ENCODE results near the gene ULK1.

The ULK1 gene

GRCh38 chr12:131928711-131929580, 34.5 kb downstream of the ULK1 start, which contains the start of gene PUS1:
Gene PUS1, plus strand, starts transcription at chr12:131929276. Its CDS starts 447 bp downstream, at chr12:131929723.
- WGBS (ENCODE audit: extremely low coverage, insufficient coverage, low lambda C conversion rate) = no CpG with 5 or more reads among the region's 84 CpGs
- Histone ChIP-seq H3K79me2 (ENCODE audit: control insufficient read depth, insufficient read depth, low read length) (peaks cover 14% of the 10 kb centered on the region), H2BK120ac (ENCODE audit: low read depth, low read length) (no peak within 1 kb of the TSS), H3K36me3 (ENCODE audit: control insufficient read depth, insufficient read depth, low read length) (peaks cover 9% of the 10 kb centered on the region), H3K79me1 (ENCODE audit: low read length) (peaks cover 5% of the 10 kb centered on the region), H2BK15ac (replicated peaks; ENCODE audit: low read depth) (no peak within 1 kb of the TSS), H3K27me3 (ENCODE audit: insufficient read depth, low read length, poor library complexity) (no peaks in the 10 kb centered on the region), H3K27ac (ENCODE audit: low read depth, low read length) (peak within 1 kb of the TSS; percentile 80), H3K4me3 (ENCODE audit: low read length) (peak within 1 kb of the TSS; percentile 89), H3K4ac (ENCODE audit: low read depth, low read length) (peak within 1 kb of the TSS; percentile 74), H3K23ac (ENCODE audit: low read length) (peak within 1 kb of the TSS; percentile 80), H3K56ac (ENCODE audit: low read length) (peak within 1 kb of the TSS; percentile 95), H2BK5ac (ENCODE audit: low read length) (no peak within 1 kb of the TSS), H4K8ac (ENCODE audit: low read depth, low read length) (no peak within 1 kb of the TSS), H2AK5ac (ENCODE audit: low read length) (no peak within 1 kb of the TSS), H3K18ac (ENCODE audit: low read length) (peak within 1 kb of the TSS; percentile 97), H4K5ac (ENCODE audit: low read length) (no peak within 1 kb of the TSS), H3K9ac (ENCODE audit: low read length) (peak within 1 kb of the TSS; percentile 89), H3K4me2 (ENCODE audit: low read length) (peak within 1 kb of the TSS; percentile 95), H3K4me1 (ENCODE audit: control insufficient read depth, low read depth, low read length) (no peaks in the 10 kb centered on the region)
- peak; percentile 97 for DNase-seq

GRCh38 chr12:131929581-131930456, 35.4 kb downstream of the ULK1 start:
- Histone ChIP-seq H3K27ac (ENCODE audit: low read depth, low read length) (no peak overlapping the region), H3K4ac (ENCODE audit: low read depth, low read length) (peak overlapping the region; percentile 74), H3K4me2 (ENCODE audit: low read length) (peak overlapping the region; percentile 95), H3K4me1 (ENCODE audit: control insufficient read depth, low read depth, low read length) (no peaks in the 10 kb centered on the region), H2BK120ac (ENCODE audit: low read depth, low read length) (no peak overlapping the region), H2BK15ac (replicated peaks; ENCODE audit: low read depth) (no peak overlapping the region), H3K23ac (ENCODE audit: low read length) (peak overlapping the region; percentile 59), H3K4me3 (ENCODE audit: low read length) (peak overlapping the region; percentile 89), H3K56ac (ENCODE audit: low read length) (peak overlapping the region; percentile 91), H3K79me1 (ENCODE audit: low read length) (peaks cover 5% of the 10 kb centered on the region), H4K8ac (ENCODE audit: low read depth, low read length) (no peak overlapping the region), H3K79me2 (ENCODE audit: control insufficient read depth, insufficient read depth, low read length) (peaks cover 14% of the 10 kb centered on the region), H3K27me3 (ENCODE audit: insufficient read depth, low read length, poor library complexity) (no peaks in the 10 kb centered on the region), H3K9ac (ENCODE audit: low read length) (peak overlapping the region; percentile 89), H3K18ac (ENCODE audit: low read length) (peak overlapping the region; percentile 54), H4K5ac (ENCODE audit: low read length) (no peak overlapping the region), H2AK5ac (ENCODE audit: low read length) (no peak overlapping the region), H2BK5ac (ENCODE audit: low read length) (no peak overlapping the region), H3K36me3 (ENCODE audit: control insufficient read depth, insufficient read depth, low read length) (peaks cover 11% of the 10 kb centered on the region)
- DNase-seq = peak; percentile 42
- no CpG with 5 or more reads among the region's 87 CpGs for WGBS (ENCODE audit: extremely low coverage, insufficient coverage, low lambda C conversion rate)

GRCh38 chr12:131930510-131930909, 36.1 kb downstream of the ULK1 start:
- H3K56ac ChIP-seq (ENCODE audit: low read length) = peak overlapping the region; percentile 91
- WGBS (ENCODE audit: extremely low coverage, insufficient coverage, low lambda C conversion rate) = no CpG with 5 or more reads among the region's 9 CpGs
- no peak overlapping the region for H2AK5ac ChIP-seq (ENCODE audit: low read length)
- no peak overlapping the region for H4K5ac ChIP-seq (ENCODE audit: low read length)
- H2BK120ac ChIP-seq (ENCODE audit: low read depth, low read length) = no peak overlapping the region
- peak overlapping the region; percentile 89 for H3K9ac ChIP-seq (ENCODE audit: low read length)
- H3K79me2 ChIP-seq (ENCODE audit: control insufficient read depth, insufficient read depth, low read length) = peaks cover 14% of the 10 kb centered on the region
- H3K36me3 ChIP-seq (ENCODE audit: control insufficient read depth, insufficient read depth, low read length) = peaks cover 11% of the 10 kb centered on the region
- no peak overlapping the region for H4K8ac ChIP-seq (ENCODE audit: low read depth, low read length)
- H2BK5ac ChIP-seq (ENCODE audit: low read length) = no peak overlapping the region
- DNase-seq = no peak
- peak overlapping the region; percentile 59 for H3K23ac ChIP-seq (ENCODE audit: low read length)
- H3K4me1 ChIP-seq (ENCODE audit: control insufficient read depth, low read depth, low read length) = no peaks in the 10 kb centered on the region
- H3K4me2 ChIP-seq (ENCODE audit: low read length) = peak overlapping the region; percentile 95
- peak overlapping the region; percentile 89 for H3K4me3 ChIP-seq (ENCODE audit: low read length)
- H3K27me3 ChIP-seq (ENCODE audit: insufficient read depth, low read length, poor library complexity) = no peaks in the 10 kb centered on the region
- no peak overlapping the region for H3K18ac ChIP-seq (ENCODE audit: low read length)
- H3K27ac ChIP-seq (ENCODE audit: low read depth, low read length) = no peak overlapping the region
- no peak overlapping the region for H2BK15ac ChIP-seq (replicated peaks; ENCODE audit: low read depth)
- no peak overlapping the region for H3K4ac ChIP-seq (ENCODE audit: low read depth, low read length)
- peaks cover 5% of the 10 kb centered on the region for H3K79me1 ChIP-seq (ENCODE audit: low read length)

DNA sequence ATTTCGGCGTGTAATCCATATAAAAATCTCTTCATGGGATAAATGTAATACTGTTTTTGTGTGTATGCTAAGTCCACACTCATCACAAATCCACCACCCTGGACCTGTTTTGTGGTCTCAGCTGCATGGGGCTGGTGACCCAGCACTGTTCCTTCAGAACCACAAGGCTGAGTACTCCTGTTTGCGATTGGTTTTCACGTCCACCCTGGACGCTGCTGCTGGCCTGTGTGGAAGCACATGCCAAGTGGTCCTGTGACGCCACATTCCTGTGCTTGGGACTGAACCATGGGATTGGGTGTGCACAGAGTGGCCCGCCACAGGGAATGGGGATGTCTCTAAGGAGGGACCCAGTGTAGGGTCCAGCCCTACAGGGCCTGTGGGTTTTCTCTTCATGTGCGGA, 39.0 kb downstream of the ULK1 start:
- Histone ChIP-seq H3K4me1 (ENCODE audit: control insufficient read depth, low read depth, low read length) (no peaks in the 10 kb centered on the region), H2AK5ac (ENCODE audit: low read length) (no peak overlapping the region), H2BK15ac (replicated peaks; ENCODE audit: low read depth) (no peak overlapping the region), H2BK5ac (ENCODE audit: low read length) (no peak overlapping the region), H4K8ac (ENCODE audit: low read depth, low read length) (no peak overlapping the region), H2BK120ac (ENCODE audit: low read depth, low read length) (no peak overlapping the region), H3K56ac (ENCODE audit: low read length) (no peak overlapping the region), H3K27me3 (ENCODE audit: insufficient read depth, low read length, poor library complexity) (no peaks in the 10 kb centered on the region), H3K36me3 (ENCODE audit: control insufficient read depth, insufficient read depth, low read length) (peaks cover 11% of the 10 kb centered on the region), H3K79me1 (ENCODE audit: low read length) (peaks cover 5% of the 10 kb centered on the region), H3K4me3 (ENCODE audit: low read length) (no peak overlapping the region), H3K79me2 (ENCODE audit: control insufficient read depth, insufficient read depth, low read length) (peaks cover 14% of the 10 kb centered on the region), H3K27ac (ENCODE audit: low read depth, low read length) (no peak overlapping the region), H3K18ac (ENCODE audit: low read length) (no peak overlapping the region), H3K9ac (ENCODE audit: low read length) (no peak overlapping the region), H4K5ac (ENCODE audit: low read length) (no peak overlapping the region), H3K4ac (ENCODE audit: low read depth, low read length) (no peak overlapping the region), H3K4me2 (ENCODE audit: low read length) (no peak overlapping the region), H3K23ac (ENCODE audit: low read length) (no peak overlapping the region)
- no CpG with 5 or more reads among the region's 8 CpGs for WGBS (ENCODE audit: extremely low coverage, insufficient coverage, low lambda C conversion rate)
- DNase-seq = no peak

GRCh38 chr12:131934535-131934934, 40.1 kb downstream of the ULK1 start:
- WGBS (ENCODE audit: extremely low coverage, insufficient coverage, low lambda C conversion rate) = no CpG with 5 or more reads among the region's 11 CpGs
- Histone ChIP-seq H2AK5ac (ENCODE audit: low read length) (no peak overlapping the region), H3K79me1 (ENCODE audit: low read length) (peaks cover 7% of the 10 kb centered on the region), H2BK5ac (ENCODE audit: low read length) (no peak overlapping the region), H3K36me3 (ENCODE audit: control insufficient read depth, insufficient read depth, low read length) (peaks cover 15% of the 10 kb centered on the region), H4K8ac (ENCODE audit: low read depth, low read length) (no peak overlapping the region), H3K23ac (ENCODE audit: low read length) (no peak overlapping the region), H3K18ac (ENCODE audit: low read length) (no peak overlapping the region), H3K27ac (ENCODE audit: low read depth, low read length) (no peak overlapping the region), H3K4me3 (ENCODE audit: low read length) (no peak overlapping the region), H2BK120ac (ENCODE audit: low read depth, low read length) (no peak overlapping the region), H3K4me2 (ENCODE audit: low read length) (no peak overlapping the region), H3K4me1 (ENCODE audit: control insufficient read depth, low read depth, low read length) (no peaks in the 10 kb centered on the region), H3K27me3 (ENCODE audit: insufficient read depth, low read length, poor library complexity) (no peaks in the 10 kb centered on the region), H3K9ac (ENCODE audit: low read length) (no peak overlapping the region), H3K79me2 (ENCODE audit: control insufficient read depth, insufficient read depth, low read length) (peaks cover 14% of the 10 kb centered on the region), H4K5ac (ENCODE audit: low read length) (no peak overlapping the region), H3K4ac (ENCODE audit: low read depth, low read length) (no peak overlapping the region), H2BK15ac (replicated peaks; ENCODE audit: low read depth) (no peak overlapping the region), H3K56ac (ENCODE audit: low read length) (no peak overlapping the region)
- DNase-seq = no peak
